ENCODE data around the gene CYP27B1. TPM values are rescaled to one million over a fixed set of nuclear protein-coding genes. Genes with fewer than 3 reads are reported as not detected.
A peak's percentile ranks its signal among the peaks of the same experiment; 100 is the strongest.

The CYP27B1 gene
- total RNA-seq, 1 donor from 2014 or later: under 0.01 TPM

DNA sequence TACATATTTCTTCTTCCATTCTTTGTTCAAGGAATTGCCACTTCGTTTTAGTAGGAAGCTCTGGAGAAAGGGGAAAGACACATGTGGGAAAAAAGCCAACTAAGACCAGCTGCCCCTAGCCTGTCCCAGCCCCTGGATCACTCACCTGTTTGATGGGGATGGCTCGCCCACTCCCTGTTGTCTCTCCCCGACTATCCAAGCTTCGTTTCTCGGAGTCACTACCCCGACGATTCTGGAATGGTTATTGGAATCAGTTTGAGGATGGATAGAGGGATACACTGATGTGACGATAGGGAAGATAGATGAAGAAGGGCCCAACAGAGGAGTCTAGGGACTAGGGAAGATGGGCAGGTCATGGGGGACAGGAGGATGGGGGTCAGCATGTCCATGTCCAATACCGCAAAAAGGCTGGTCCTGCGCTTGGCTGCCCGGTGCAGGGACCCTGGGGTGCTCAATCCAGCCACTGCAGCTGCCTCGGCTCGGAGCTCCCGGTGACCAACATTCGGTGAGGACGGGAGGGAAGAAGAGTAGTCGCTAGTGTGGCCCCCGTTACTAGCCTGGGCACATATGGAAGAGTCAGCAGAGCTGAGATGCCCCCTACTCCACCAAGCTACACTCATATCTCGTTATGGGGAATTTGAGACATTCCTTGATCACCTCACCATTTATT is 35.3 kb downstream of the CYP27B1 start:
- Histone ChIP-seq H3K36me3 (ENCODE audit: control insufficient read depth in 3 of 3, insufficient read depth in 3 of 3, low read length in 3 of 3) (peaks cover 0 to 2% (median 0%) of the 10 kb centered on the region in 3 donors), H3K9ac (ENCODE audit: low read depth in 1 of 3, low read length in 3 of 3) (no peak overlapping the region), H3K27ac (ENCODE audit: low read depth, low read length) (no peak overlapping the region), H3K9me3 (ENCODE audit: control insufficient read depth in 3 of 3, low read length in 3 of 3) (no peaks in the 10 kb centered on the region), H3K4me3 (ENCODE audit: low read length in 3 of 3) (no peak overlapping the region), H3K27me3 (ENCODE audit: control insufficient read depth in 3 of 3, insufficient read depth in 3 of 3, low read length in 3 of 3) (peaks cover 20 to 71% (median 59%) of the 10 kb centered on the region in 3 donors), H3K4me1 (ENCODE audit: control insufficient read depth in 3 of 3, insufficient read depth in 3 of 3, low read length in 3 of 3) (peaks cover 23 to 31% (median 27%) of the 10 kb centered on the region in 3 donors)

- Histone ChIP-seq H3K27me3 (ENCODE audit: control insufficient read depth in 3 of 3, insufficient read depth in 3 of 3, low read length in 3 of 3) (peaks cover 14 to 70% (median 58%) of the 10 kb centered on the region in 3 donors), H3K9ac (ENCODE audit: low read depth in 1 of 3, low read length in 3 of 3) (no peak overlapping the region), H3K4me3 (ENCODE audit: low read length in 3 of 3) (no peak overlapping the region), H3K4me1 (ENCODE audit: control insufficient read depth in 3 of 3, insufficient read depth in 3 of 3, low read length in 3 of 3) (peaks cover 20 to 29% (median 23%) of the 10 kb centered on the region in 3 donors), H3K27ac (ENCODE audit: low read depth, low read length) (no peak overlapping the region), H3K9me3 (ENCODE audit: control insufficient read depth in 3 of 3, low read length in 3 of 3) (no peaks in the 10 kb centered on the region), H3K36me3 (ENCODE audit: control insufficient read depth in 3 of 3, insufficient read depth in 3 of 3, low read length in 3 of 3) (peaks cover 0 to 2% (median 0%) of the 10 kb centered on the region in 3 donors)
Measured at GRCh38 chr12:57730336-57731067, 36.4 kb downstream of the CYP27B1 start.

- Histone ChIP-seq H3K36me3 (ENCODE audit: control insufficient read depth in 3 of 3, insufficient read depth in 3 of 3, low read length in 3 of 3) (peaks cover 0 to 2% (median 0%) of the 10 kb centered on the region in 3 donors), H3K4me3 (ENCODE audit: low read length in 3 of 3) (no peak overlapping the region), H3K27me3 (ENCODE audit: control insufficient read depth in 3 of 3, insufficient read depth in 3 of 3, low read length in 3 of 3) (peaks cover 18 to 68% (median 54%) of the 10 kb centered on the region in 3 donors), H3K9me3 (ENCODE audit: control insufficient read depth in 3 of 3, low read length in 3 of 3) (no peaks in the 10 kb centered on the region), H3K4me1 (ENCODE audit: control insufficient read depth in 3 of 3, insufficient read depth in 3 of 3, low read length in 3 of 3) (peaks cover 15 to 19% (median 18%) of the 10 kb centered on the region in 3 donors), H3K9ac (ENCODE audit: low read depth in 1 of 3, low read length in 3 of 3) (no peak overlapping the region), H3K27ac (ENCODE audit: low read depth, low read length) (no peak overlapping the region)
Measured at GRCh38 chr12:57729321-57729844, 37.5 kb downstream of the CYP27B1 start.

DNA sequence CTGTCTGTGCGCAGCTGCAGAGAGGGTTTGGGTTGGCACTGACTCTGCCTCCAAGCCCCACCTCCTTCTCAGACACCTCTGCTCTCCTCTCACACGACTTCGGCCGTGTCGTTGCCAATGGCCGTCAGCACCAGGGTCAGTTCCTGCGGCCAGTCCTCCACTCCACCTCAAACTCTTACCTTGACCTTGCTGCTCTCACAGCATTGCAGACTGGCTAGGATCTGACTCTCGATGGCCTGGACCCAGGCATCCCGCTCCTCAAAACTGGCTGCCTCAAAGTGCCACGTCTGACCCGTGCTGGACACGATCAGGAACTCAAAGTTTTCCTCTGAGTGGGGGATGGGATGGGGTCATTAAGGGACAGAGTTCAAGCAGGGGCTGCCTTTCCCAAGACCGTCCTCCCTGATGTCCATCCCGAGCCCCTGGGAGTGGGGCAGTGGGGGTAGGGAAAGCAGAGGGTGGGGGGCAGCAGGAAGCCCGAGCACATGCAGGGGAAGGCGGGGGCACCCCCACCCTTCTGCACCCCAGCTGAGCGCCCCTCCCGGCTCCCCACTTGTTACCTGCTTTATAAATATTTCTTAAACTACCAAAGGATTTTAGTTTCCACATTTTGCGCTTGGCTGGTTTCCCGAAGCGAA is 39.0 kb downstream of the CYP27B1 start:
- Histone ChIP-seq H3K27me3 (ENCODE audit: control insufficient read depth in 3 of 3, insufficient read depth in 3 of 3, low read length in 3 of 3) (peaks cover 18 to 60% (median 60%) of the 10 kb centered on the region in 3 donors), H3K4me3 (ENCODE audit: low read length in 3 of 3) (no peak overlapping the region), H3K9ac (ENCODE audit: low read depth in 1 of 3, low read length in 3 of 3) (peak overlapping the region in 1 of 3 donors; percentile 50), H3K27ac (ENCODE audit: low read depth, low read length) (no peak overlapping the region), H3K9me3 (ENCODE audit: control insufficient read depth in 3 of 3, low read length in 3 of 3) (no peaks in the 10 kb centered on the region), H3K36me3 (ENCODE audit: control insufficient read depth in 3 of 3, insufficient read depth in 3 of 3, low read length in 3 of 3) (peaks cover 0 to 2% (median 0%) of the 10 kb centered on the region in 3 donors), H3K4me1 (ENCODE audit: control insufficient read depth in 3 of 3, insufficient read depth in 3 of 3, low read length in 3 of 3) (peaks cover 15 to 19% (median 18%) of the 10 kb centered on the region in 3 donors)

GRCh38 chr12:57726884-57727757 is 39.8 kb downstream of the CYP27B1 start:
- H3K27me3 ChIP-seq (ENCODE audit: control insufficient read depth in 3 of 3, insufficient read depth in 3 of 3, low read length in 3 of 3): peaks cover 18 to 60% (median 54%) of the 10 kb centered on the region in 3 donors
- H3K9me3 ChIP-seq (ENCODE audit: control insufficient read depth in 3 of 3, low read length in 3 of 3): no peaks in the 10 kb centered on the region
- no peak overlapping the region for H3K27ac ChIP-seq (ENCODE audit: low read depth, low read length)
- peaks cover 15 to 19% (median 18%) of the 10 kb centered on the region in 3 donors for H3K4me1 ChIP-seq (ENCODE audit: control insufficient read depth in 3 of 3, insufficient read depth in 3 of 3, low read length in 3 of 3)
- H3K9ac ChIP-seq (ENCODE audit: low read depth in 1 of 3, low read length in 3 of 3): peak overlapping the region in 1 of 3 donors; percentile 57
- H3K36me3 ChIP-seq (ENCODE audit: control insufficient read depth in 3 of 3, insufficient read depth in 3 of 3, low read length in 3 of 3): peaks cover 0 to 2% (median 0%) of the 10 kb centered on the region in 3 donors
- peak overlapping the region; percentile 60 to 74 (median 70) for H3K4me3 ChIP-seq (ENCODE audit: low read length in 3 of 3)

DNA sequence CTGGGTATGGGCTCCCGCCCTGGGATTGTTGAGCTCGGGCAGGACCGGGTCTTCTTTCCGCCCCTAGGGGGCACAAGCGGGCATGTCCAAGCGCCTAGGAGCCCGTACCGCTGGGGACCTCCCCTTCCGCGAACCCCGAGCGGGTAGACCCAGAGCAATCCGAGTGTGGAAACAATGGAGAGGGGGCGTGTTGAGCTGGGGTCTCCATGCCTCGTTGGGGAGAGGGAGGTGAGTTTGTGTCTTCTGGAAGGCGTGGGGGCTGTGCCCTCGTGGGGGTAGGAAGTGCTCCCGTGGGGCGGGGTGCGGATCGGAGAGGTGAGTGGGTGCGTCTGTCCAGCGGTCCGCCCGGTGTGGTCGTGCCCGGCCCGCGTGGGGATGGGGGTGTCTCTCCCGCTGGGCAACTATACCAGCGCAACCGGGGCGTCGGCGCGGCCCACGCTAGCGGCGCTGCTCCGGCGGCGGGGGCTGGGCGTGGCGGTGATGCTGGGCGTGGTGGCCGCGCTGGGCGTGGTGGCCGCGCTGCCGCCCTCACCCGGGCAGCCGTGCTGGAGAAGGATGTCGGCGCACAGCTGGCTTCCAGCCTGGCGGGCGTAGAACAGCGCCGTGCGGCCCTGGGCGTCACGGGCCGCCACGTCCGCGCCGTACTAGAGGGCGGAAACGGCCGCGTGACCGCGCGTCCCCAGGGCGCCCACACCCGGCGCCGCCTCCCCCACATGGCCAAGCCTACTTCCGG is 40.6 kb downstream of the CYP27B1 start:
- Histone ChIP-seq H3K36me3 (ENCODE audit: control insufficient read depth in 3 of 3, insufficient read depth in 3 of 3, low read length in 3 of 3) (peaks cover 2 to 4% (median 2%) of the 10 kb centered on the region in 3 donors), H3K9ac (ENCODE audit: low read depth in 1 of 3, low read length in 3 of 3) (peak overlapping the region; percentile 30 to 57 (median 53)), H3K27me3 (ENCODE audit: control insufficient read depth in 3 of 3, insufficient read depth in 3 of 3, low read length in 3 of 3) (peaks cover 18 to 55% (median 49%) of the 10 kb centered on the region in 3 donors), H3K27ac (ENCODE audit: low read depth, low read length) (peak overlapping the region; percentile 60), H3K9me3 (ENCODE audit: control insufficient read depth in 3 of 3, low read length in 3 of 3) (no peaks in the 10 kb centered on the region), H3K4me3 (ENCODE audit: low read length in 3 of 3) (peak overlapping the region; percentile 70 to 74 (median 71)), H3K4me1 (ENCODE audit: control insufficient read depth in 3 of 3, insufficient read depth in 3 of 3, low read length in 3 of 3) (peaks cover 15 to 19% (median 18%) of the 10 kb centered on the region in 3 donors)

- Histone ChIP-seq H3K27me3 (ENCODE audit: control insufficient read depth in 3 of 3, insufficient read depth in 3 of 3, low read length in 3 of 3) (peaks cover 18 to 52% (median 44%) of the 10 kb centered on the region in 3 donors), H3K9ac (ENCODE audit: low read depth in 1 of 3, low read length in 3 of 3) (peak overlapping the region in 1 of 3 donors; percentile 40), H3K36me3 (ENCODE audit: control insufficient read depth in 3 of 3, insufficient read depth in 3 of 3, low read length in 3 of 3) (peaks cover 4 to 9% (median 6%) of the 10 kb centered on the region in 3 donors), H3K4me3 (ENCODE audit: low read length in 3 of 3) (peak overlapping the region; percentile 70 to 74 (median 71)), H3K27ac (ENCODE audit: low read depth, low read length) (no peak overlapping the region), H3K4me1 (ENCODE audit: control insufficient read depth in 3 of 3, insufficient read depth in 3 of 3, low read length in 3 of 3) (peaks cover 15 to 19% (median 18%) of the 10 kb centered on the region in 3 donors), H3K9me3 (ENCODE audit: control insufficient read depth in 3 of 3, low read length in 3 of 3) (no peaks in the 10 kb centered on the region)
Measured at GRCh38 chr12:57725851-57726150, 41.1 kb downstream of the CYP27B1 start.

DNA sequence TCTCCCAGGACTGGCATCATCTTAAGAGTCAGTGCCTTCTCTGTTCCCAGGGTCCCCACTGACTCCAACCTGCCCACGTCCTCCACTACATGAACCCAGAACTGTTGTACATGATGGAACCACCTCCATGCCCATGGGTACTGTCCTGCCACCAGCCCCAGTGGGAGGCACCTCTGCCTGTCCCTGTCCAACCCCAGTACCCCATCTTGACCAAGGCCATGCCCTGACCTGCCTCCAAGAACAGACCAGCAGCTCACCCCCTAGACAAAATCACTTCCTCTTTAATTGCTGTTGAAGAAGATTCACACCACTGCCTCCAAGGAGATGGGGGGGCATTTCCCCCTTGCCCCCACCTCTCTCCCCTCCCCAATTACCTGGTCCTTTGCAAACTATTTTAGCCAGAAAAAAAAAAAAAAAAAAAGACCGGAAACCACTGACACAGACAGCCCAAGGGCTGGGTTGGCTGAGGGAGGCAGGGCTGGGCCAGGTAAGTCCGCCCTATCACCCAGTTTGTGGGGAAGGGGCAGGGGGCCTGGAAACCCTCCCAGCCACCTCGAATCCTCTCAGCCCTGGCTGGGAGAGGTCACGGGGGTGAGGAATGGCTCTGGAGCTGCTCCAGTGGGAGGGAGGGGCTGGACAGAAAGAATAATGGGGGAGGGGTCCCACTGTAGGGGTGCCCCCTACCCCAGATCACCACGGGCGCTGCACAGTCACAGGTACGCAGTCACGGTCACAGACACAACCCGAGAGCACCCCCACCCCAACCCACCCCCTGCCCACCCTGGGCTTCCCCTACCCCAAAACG is 41.7 kb downstream of the CYP27B1 start:
- H3K27me3 ChIP-seq (ENCODE audit: control insufficient read depth in 3 of 3, insufficient read depth in 3 of 3, low read length in 3 of 3): peaks cover 15 to 49% (median 43%) of the 10 kb centered on the region in 3 donors
- no peak overlapping the region for H3K4me3 ChIP-seq (ENCODE audit: low read length in 3 of 3)
- peaks cover 15 to 19% (median 18%) of the 10 kb centered on the region in 3 donors for H3K4me1 ChIP-seq (ENCODE audit: control insufficient read depth in 3 of 3, insufficient read depth in 3 of 3, low read length in 3 of 3)
- peaks cover 11 to 15% (median 12%) of the 10 kb centered on the region in 3 donors for H3K36me3 ChIP-seq (ENCODE audit: control insufficient read depth in 3 of 3, insufficient read depth in 3 of 3, low read length in 3 of 3)
- H3K27ac ChIP-seq (ENCODE audit: low read depth, low read length): no peak overlapping the region
- no peak overlapping the region for H3K9ac ChIP-seq (ENCODE audit: low read depth in 1 of 3, low read length in 3 of 3)
- no peaks in the 10 kb centered on the region for H3K9me3 ChIP-seq (ENCODE audit: control insufficient read depth in 3 of 3, low read length in 3 of 3)
